HepG2 (cell line): ENCODE measurements around the gene SLC26A5. TPM values are rescaled to one million over a fixed set of nuclear protein-coding genes. Genes with fewer than 3 reads are reported as not detected.

ENCODE experiments used
- CAMTA2 ChIP-seq: sonication (generic); formaldehyde crosslinking; IDR thresholded peaks from 2 replicates; pipeline ENCODE4 v1.4.0; 2020; ENCODE audit warnings: mild to moderate bottlenecking, missing genetic modification reagents, borderline replicate concordance
- CHCHD3 ChIP-seq: sonication (generic); formaldehyde crosslinking; IDR thresholded peaks from 2 replicates; pipeline ENCODE4 v1.8.0; 2022; ENCODE audit warnings: mild to moderate bottlenecking, missing genetic modification reagents, moderate library complexity
- CREB1 ChIP-seq, 2 experiments: fragments of 450-650 bp in 1 of 2; IDR thresholded peaks; 2 replicates each; pipeline ENCODE4 v1.6.1; 2016 to 2017; ENCODE audit warnings: control low read depth in 1 of 2, mild to moderate bottlenecking in 1 of 2, missing compliant biosample characterization in 1 of 2, missing genetic modification characterization in 1 of 2
- GFI1 ChIP-seq: sonication (generic); formaldehyde crosslinking; IDR thresholded peaks from 2 replicates; pipeline ENCODE4 v1.5.0; 2020; ENCODE audit warnings: missing genetic modification reagents, mild to moderate bottlenecking, borderline replicate concordance
- HOXD1 ChIP-seq: sonication (generic); formaldehyde crosslinking; IDR thresholded peaks from 2 replicates; pipeline ENCODE4 v1.5.0; 2020; ENCODE audit warnings: missing genetic modification reagents
- IRX3 ChIP-seq: sonication (generic); formaldehyde crosslinking; IDR thresholded peaks from 2 replicates; pipeline ENCODE4 v1.8.1; 2023; ENCODE audit warnings: mild to moderate bottlenecking, low read depth, missing genetic modification reagents, borderline replicate concordance
- MIXL1 ChIP-seq: IDR thresholded peaks from 2 replicates; pipeline ENCODE4 v1.6.1; 2016
- MYC ChIP-seq: sonication (generic); formaldehyde crosslinking; IDR thresholded peaks from 2 replicates; pipeline ENCODE4 v1.9.0; 2021; ENCODE audit warnings: missing genetic modification reagents, borderline replicate concordance
- NFIC ChIP-seq: IDR thresholded peaks from 2 replicates; pipeline ENCODE4 v1.6.1; 2012; ENCODE audit warnings: mild to moderate bottlenecking, low read length, inconsistent platforms
- NFKB2 ChIP-seq: sonication (generic); formaldehyde crosslinking; IDR thresholded peaks from 2 replicates; pipeline ENCODE4 v1.4.0; 2020; ENCODE audit warnings: missing genetic modification reagents, borderline replicate concordance
- SMYD3 ChIP-seq: sonication (generic); formaldehyde crosslinking; IDR thresholded peaks from 2 replicates; pipeline ENCODE4 v1.8.1; 2023; ENCODE audit warnings: mild to moderate bottlenecking, missing genetic modification reagents
- TAF1 ChIP-seq: sonication (generic); formaldehyde crosslinking; IDR thresholded peaks from 2 replicates; pipeline ENCODE4 v1.4.0; 2020; ENCODE audit warnings: missing genetic modification reagents
- TCF12 ChIP-seq, 2 experiments: fragments of 450-650 bp in 1 of 2; sonication (generic) in 1 of 2; formaldehyde crosslinking in 1 of 2; IDR thresholded peaks; 2 replicates each; pipeline versions ENCODE4 v1.6.1 to v1.8.0; 2017 to 2022; ENCODE audit warnings: antibody characterized with exemption in 1 of 2, mild to moderate bottlenecking in 1 of 2, missing genetic modification reagents in 1 of 2, moderate library complexity in 1 of 2
- TCF7 ChIP-seq: sonication (generic); IDR thresholded peaks from 2 replicates; pipeline ENCODE4 v1.6.1; 2016; ENCODE audit warnings: antibody characterized with exemption, low read depth
- TP53 ChIP-seq: sonication (generic); formaldehyde crosslinking; conservative IDR thresholded peaks from 2 replicates; pipeline ENCODE4 v1.4.0; 2020; ENCODE audit warnings: missing genetic modification reagents
- ZFP36L1 ChIP-seq: sonication (generic); formaldehyde crosslinking; IDR thresholded peaks from 2 replicates; pipeline ENCODE4 v1.8.0; 2022; ENCODE audit warnings: mild to moderate bottlenecking, missing genetic modification reagents, moderate library complexity
- ZKSCAN1 ChIP-seq: fragments of 150-350 bp; IDR thresholded peaks from 2 replicates; pipeline ENCODE4 v1.6.1; 2014; ENCODE audit warnings: low read length
- ZNF20 ChIP-seq: sonication (generic); formaldehyde crosslinking; IDR thresholded peaks from 2 replicates; pipeline ENCODE4 v1.4.0; 2020; ENCODE audit warnings: mild to moderate bottlenecking, moderate library complexity, missing genetic modification reagents
- ZNF253 ChIP-seq: sonication (generic); formaldehyde crosslinking; IDR thresholded peaks from 2 replicates; pipeline ENCODE4 v1.8.0; 2022; ENCODE audit warnings: mild to moderate bottlenecking, missing genetic modification reagents, borderline replicate concordance
- ZNF557 ChIP-seq: sonication (generic); formaldehyde crosslinking; IDR thresholded peaks from 2 replicates; pipeline ENCODE4 v1.4.0; 2020; ENCODE audit warnings: missing genetic modification reagents
- ZNF672 ChIP-seq: sonication (generic); formaldehyde crosslinking; IDR thresholded peaks from 2 replicates; pipeline ENCODE4 v1.8.1; 2022; ENCODE audit warnings: missing genetic modification reagents
- ZNF713 ChIP-seq: sonication (generic); formaldehyde crosslinking; IDR thresholded peaks from 2 replicates; pipeline ENCODE4 v1.4.0; 2020; ENCODE audit warnings: mild to moderate bottlenecking, missing genetic modification reagents
- ZNF747 ChIP-seq: sonication (generic); formaldehyde crosslinking; IDR thresholded peaks from 2 replicates; pipeline ENCODE4 v1.8.1; 2023; ENCODE audit warnings: missing genetic modification reagents, mild to moderate bottlenecking, borderline replicate concordance
- ZNF75D ChIP-seq: sonication (generic); formaldehyde crosslinking; IDR thresholded peaks from 2 replicates; pipeline ENCODE4 v1.8.1; 2023; ENCODE audit warnings: missing genetic modification reagents, mild to moderate bottlenecking, borderline replicate concordance
- ZNF839 ChIP-seq: sonication (generic); formaldehyde crosslinking; IDR thresholded peaks from 2 replicates; pipeline ENCODE4 v1.4.0; 2020; ENCODE audit warnings: missing genetic modification reagents, mild to moderate bottlenecking, borderline replicate concordance
- polyA plus RNA-seq, 8 experiments: library from polyadenylated mRNA; depleted of rRNA in 3 of 8; stranded (reverse) in 7 of 8; unstranded in 1 of 8; fragments of >200 nt; fragmentation: Illumina TruSeq in 4 of 8; extraction: Trizol in 4 of 8; gene quantifications; 2 replicates each; pipeline versions ENCODE4 v1.2.1 to v1.2.3, GENCODE V29; 2011 to 2016; ENCODE audit warnings: low read depth in 4 of 8, missing spikeins in 1 of 8, mixed read lengths in 1 of 8; ENCODE audit not compliant: insufficient read depth in 1 of 8
- total RNA-seq, 5 experiments: library from RNA; depleted of rRNA; stranded (reverse); fragments of >200 nt; fragmentation: Illumina TruSeq; extraction: Trizol; gene quantifications; 2 replicates each; pipeline ENCODE4 v1.2.3, GENCODE V29; 2016; ENCODE audit warnings: low read depth in 1 of 5
- TF ChIP-seq, protein P1 (sequence below): IDR thresholded peaks from 2 replicates; pipeline ENCODE4 v1.6.1; 2016; ENCODE audit warnings: low read depth, control low read depth
- TF ChIP-seq, protein P2 (sequence below): sonication (generic); formaldehyde crosslinking; IDR thresholded peaks from 2 replicates; pipeline ENCODE4 v1.4.0; 2020; ENCODE audit warnings: missing genetic modification reagents
- TF ChIP-seq, protein P3 (sequence below): IDR thresholded peaks from 2 replicates; pipeline ENCODE4 v1.6.1; 2012; ENCODE audit warnings: inconsistent platforms
- TF ChIP-seq, protein P4 (sequence below): sonication (generic); formaldehyde crosslinking; IDR thresholded peaks from 2 replicates; pipeline ENCODE4 v1.5.0; 2020; ENCODE audit warnings: missing genetic modification reagents, mild to moderate bottlenecking, borderline replicate concordance

Gene SLC26A5
- total and polyA plus RNA-seq, 2 of the 13 experiments (the other 11 are each of a cell fraction or from before 2014, with no cell fraction given): 0.08 to 0.11 TPM

DNA sequence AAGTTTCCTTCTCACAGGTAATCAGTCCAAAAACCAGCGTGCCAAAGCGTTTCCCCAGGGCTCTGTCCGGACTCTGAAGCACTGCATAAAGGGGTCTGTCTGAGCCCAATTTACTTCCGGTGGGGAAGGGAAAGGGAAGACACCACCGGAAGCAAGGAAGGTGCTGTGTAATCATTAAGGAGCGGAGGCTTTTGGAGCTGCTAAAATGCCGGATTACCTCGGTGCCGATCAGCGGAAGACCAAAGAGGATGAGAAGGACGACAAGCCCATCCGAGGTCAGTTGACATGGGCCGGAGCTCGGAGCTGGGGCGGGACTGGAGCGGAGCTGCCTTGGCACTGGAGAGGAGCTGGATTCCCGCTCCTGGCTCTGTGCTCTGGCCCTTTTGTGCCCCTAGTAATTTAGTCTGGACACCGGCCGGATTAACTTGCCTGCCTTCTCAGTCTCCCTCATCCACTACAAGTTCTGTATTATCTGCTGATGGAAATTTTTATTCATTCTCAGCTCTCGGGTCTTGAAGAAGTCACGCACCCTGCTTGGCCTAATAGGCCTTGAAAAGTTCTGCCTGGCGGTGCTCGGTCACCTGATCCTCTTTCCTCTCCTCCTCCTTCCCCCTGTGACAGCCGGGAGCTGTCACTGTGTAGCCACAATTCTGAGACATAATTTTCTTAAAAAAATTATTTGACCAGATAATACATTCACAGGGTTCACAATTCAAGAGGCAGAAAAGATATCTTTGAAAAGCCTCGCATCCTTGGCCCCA is 98.3 kb downstream of the SLC26A5 start, which contains the start of gene PSMC2 (continued):
- TF ChIP-seq ZNF713 (CRISPR knock-in tag) (no peak), ZNF747 (CRISPR knock-in tag) (peak; percentile 76; the same call in 1 of the 2 replicates), GFI1 (CRISPR knock-in tag) (0 out of 2 replicates have a peak, but pooled peaks have one; percentile 29), HOXD1 (CRISPR knock-in tag) (no peak), MIXL1 (peak; percentile 70; the same call in 1 of the 2 replicates), ZKSCAN1 (0 out of 2 replicates have a peak, but pooled peaks have one; percentile 20), SMYD3 (CRISPR knock-in tag) (no peak), NFIC (no peak), ZNF839 (CRISPR knock-in tag) (no peak), TP53 (CRISPR knock-in tag) (no peak), ZNF75D (CRISPR knock-in tag) (no peak), NFKB2 (peak; percentile 65; the same call in 1 of the 2 replicates), CREB1 (IDR thresholded peaks at IDR 0.05) (no peak), CREB1 (CRISPR knock-in tag; IDR thresholded peaks at IDR 0.05) (peak; percentile 74), TCF7 (no peak), ZNF253 (CRISPR knock-in tag) (no peak), ZNF672 (no peak), IRX3 (no peak), CAMTA2 (CRISPR knock-in tag) (no peak; the same call in 1 of the 2 replicates), ZNF20 (CRISPR knock-in tag) (no peak), MYC (CRISPR knock-in tag) (0 out of 2 replicates have a peak, but pooled peaks have one; percentile 59), ZFP36L1 (CRISPR knock-in tag) (no peak), TAF1 (CRISPR knock-in tag) (peak; percentile 83), CHCHD3 (no peak), TCF12 (IDR thresholded peaks at IDR 0.05) (no peak), TCF12 (CRISPR knock-in tag; IDR thresholded peaks at IDR 0.05) (no peak), ZNF557 (CRISPR knock-in tag) (no peak)
- TF ChIP-seq, protein P1, sequence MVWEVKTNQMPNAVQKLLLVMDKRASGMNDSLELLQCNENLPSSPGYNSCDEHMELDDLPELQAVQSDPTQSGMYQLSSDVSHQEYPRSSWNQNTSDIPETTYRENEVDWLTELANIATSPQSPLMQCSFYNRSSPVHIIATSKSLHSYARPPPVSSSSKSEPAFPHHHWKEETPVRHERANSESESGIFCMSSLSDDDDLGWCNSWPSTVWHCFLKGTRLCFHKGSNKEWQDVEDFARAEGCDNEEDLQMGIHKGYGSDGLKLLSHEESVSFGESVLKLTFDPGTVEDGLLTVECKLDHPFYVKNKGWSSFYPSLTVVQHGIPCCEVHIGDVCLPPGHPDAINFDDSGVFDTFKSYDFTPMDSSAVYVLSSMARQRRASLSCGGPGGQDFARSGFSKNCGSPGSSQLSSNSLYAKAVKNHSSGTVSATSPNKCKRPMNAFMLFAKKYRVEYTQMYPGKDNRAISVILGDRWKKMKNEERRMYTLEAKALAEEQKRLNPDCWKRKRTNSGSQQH (CRISPR knock-in tag): no peak; the same call in 1 of the 2 replicates
- TF ChIP-seq, protein P2, sequence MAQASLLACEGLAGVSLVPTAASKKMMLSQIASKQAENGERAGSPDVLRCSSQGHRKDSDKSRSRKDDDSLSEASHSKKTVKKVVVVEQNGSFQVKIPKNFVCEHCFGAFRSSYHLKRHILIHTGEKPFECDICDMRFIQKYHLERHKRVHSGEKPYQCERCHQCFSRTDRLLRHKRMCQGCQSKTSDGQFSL (CRISPR knock-in tag): no peak
- TF ChIP-seq, protein P3, sequence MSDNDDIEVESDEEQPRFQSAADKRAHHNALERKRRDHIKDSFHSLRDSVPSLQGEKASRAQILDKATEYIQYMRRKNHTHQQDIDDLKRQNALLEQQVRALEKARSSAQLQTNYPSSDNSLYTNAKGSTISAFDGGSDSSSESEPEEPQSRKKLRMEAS: peak; percentile 65
- TF ChIP-seq, protein P4, sequence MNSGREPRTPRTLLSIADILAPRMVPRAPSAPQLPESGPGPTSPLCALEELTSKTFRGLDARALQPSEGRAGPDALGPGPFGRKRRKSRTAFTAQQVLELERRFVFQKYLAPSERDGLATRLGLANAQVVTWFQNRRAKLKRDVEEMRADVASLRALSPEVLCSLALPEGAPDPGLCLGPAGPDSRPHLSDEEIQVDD: no peak
